Right kidney (tissue), 1 donor: ENCODE data around the gene HAUS2.

Experiments used
- DNase-seq: peaks from one replicate; pipeline ENCODE4 v3.0.0-alpha.2; 2016

The HAUS2 gene

DNA sequence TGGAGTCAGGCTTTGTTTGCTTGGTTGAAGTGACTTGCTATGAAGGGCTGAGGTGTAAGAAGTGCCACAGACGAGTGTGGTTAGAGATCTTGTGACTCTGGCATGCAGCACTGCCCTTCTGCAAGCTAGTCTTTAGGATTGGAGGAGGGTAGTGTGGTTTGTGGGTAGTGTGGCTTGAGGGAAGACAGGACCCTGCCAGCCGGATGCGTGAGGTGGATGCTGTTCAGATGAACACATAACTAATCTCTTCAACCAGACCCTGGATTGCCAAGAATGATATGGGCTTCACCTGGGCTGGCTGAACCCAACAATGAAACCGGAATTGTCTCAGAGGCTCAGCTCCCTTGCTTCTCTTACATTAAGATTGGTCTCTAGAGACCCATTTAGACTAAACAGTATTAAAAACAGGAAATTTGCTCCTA is 59.5 kb downstream of the HAUS2 start:
- no peak for DNase-seq

DNA sequence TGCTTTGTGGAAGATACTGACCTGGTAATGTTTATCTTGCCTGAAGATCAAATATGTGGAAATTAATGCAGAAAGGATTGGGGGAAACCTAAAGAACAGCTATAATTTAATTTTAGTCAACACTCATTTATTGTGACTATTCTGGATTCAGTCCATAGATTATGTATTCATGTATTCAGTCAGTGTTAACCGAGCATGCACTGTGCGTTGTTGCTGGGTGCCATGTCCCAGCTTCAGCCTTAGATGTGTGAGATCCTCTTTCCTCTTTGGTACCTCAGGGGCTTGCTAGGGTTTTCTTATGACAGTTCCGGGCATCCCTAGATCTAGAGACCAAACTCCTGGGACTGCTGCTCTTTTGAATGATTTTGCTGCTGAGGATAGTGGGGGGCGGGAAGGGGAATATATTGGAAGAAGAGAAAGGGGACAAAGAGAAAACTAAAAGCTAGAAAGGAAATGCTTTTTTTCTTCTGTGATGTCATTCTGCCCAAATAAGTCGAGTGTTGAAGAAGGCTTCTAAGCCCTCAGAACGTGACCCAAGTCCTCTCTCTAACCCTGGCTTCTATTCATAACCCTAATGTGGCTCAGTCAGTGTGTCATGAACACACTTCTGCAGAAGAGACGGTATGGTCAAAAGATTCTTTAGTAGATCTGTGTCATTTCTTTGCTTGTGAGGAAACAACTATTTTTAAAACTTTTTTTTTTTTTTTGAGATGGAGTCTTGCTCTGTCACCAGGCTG is 60.3 kb downstream of the HAUS2 start:
- no peak for DNase-seq

DNA sequence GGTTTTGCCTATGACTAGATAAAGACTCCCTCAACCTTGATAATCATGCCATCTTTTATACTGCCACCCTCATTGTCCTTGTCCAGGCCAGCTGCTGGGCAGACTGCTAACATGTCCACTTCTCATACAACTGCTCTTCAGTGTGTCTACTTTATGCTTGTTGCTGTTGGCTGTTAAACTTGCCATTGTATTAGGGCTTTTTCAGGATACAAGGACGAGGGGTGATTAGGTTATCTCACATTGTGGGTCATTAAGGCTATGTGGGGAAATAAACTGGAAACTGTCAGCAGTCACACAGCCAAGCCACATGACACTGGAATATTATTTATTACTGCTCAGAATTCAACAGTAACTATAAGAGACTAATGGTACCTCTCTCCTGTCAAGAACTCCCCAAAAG is 62.9 kb downstream of the HAUS2 start:
- DNase-seq, result no peak

DNA sequence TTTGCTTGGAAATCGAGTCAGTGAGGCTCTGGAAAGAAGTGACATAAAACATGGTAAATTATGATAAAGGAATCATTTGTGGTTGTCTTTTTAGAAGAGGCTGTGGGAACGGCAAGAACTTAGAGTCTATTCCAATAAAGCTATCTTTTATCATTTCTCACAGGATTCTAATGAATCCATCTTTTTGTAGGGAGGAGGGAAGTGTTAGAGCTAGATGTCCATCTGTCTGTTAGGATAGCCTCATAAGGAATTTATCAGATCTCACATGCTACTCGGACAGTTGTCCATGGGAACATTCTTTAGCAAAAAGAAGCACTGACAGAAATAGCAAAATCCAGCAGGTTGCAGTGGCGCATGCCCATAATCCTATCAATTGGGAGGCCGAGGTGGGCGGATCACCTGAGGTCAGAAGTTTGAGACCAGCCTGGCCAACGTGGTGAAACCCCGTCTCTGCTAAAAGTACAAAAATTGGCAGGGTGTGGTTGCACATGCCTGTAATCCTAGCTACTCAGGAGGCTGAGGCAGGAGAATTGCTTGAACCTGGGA is 63.8 kb downstream of the HAUS2 start:
- no peak for DNase-seq

DNA sequence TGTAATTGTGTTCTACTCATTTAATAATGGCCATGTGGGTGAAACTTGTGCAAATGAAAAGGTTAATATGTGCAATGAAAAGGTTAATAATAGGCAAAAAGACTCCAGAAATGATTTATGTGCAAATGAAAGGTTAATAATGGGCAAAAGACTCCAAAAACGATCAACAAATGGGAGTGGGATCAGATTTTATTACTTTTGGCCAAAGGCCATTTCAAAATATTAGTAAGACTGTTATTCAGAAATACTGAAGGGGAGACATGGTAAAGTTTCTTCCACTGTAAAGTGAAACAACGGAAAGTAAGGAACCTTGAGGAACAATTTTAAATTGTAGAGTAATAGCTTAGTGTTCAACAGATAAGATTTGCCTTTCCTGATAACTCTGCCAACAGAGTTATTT is 67.5 kb downstream of the HAUS2 start:
- no peak for DNase-seq
